Measurements from ENCODE around the gene ANKRD39.
A peak's percentile ranks its signal among the peaks of the same experiment; 100 is the strongest.

The ANKRD39 gene

DNA sequence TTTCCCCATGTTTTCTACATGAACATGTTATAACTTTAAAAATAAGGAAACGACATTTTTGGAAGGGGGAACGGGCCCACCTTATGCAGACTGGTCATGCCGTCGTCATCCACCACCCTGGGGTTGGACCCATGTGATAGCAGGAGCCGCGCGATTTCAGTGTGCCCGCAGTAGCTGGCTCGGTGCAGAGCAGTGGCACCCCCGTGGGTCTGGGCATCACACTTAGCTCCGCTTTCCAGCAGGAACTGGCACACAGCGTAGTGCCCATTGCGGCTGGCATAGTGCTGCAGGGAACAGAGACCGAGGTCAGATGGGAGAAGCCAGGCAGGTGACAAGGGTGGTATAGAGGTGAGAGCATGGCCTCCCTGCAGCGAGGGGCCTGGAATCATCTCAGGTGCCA is 4.5 kb downstream of the ANKRD39 start:
- no peak for DNase-seq (ENCODE audit: low read depth in 2 of 2)

DNA sequence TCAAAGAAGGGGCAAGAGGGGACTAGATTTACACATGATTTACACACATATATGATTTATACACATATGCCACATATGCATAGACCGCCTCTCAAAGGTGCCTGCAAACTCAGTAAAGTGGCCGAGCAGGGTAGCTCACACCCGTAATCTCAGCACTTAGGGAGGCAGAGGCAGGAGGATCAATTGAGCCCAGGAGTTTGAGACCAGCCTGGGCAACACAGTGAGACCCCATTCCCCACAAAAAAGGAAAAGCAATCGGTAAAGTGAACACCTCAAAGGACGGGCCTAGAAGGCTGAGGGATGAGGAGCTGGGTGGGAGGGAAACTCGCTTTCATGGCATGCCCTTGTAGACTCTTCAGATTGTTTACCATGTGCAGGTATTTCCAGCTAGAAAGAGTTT is 5.1 kb downstream of the ANKRD39 start:
- DNase-seq (ENCODE audit: low read depth in 2 of 2) = no peak

DNA sequence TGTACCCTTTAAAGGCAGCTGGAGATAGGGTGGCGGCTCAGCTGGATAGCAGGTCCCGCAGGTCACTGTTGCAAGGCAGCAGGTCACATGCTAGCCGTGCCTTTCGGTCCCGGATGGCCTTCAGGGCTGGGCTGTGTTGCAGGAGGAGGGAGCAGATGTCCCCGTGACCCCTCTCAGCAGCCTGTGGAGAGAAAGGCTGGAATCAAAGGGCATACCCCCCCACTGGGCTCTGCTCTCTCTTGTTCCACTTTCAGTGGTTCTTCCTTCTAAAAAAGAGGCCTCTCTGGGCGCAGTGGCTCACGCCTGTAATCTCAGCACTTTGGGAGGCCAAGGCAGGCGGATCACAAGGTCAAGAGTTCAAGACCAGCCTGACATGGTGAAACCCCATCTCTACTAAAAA is 9.6 kb downstream of the ANKRD39 start:
- DNase-seq (ENCODE audit: low read depth in 2 of 2) = no peak

GRCh38 chr2:96847586-96847985 is 10.2 kb downstream of the ANKRD39 start:
- no peak for DNase-seq (ENCODE audit: low read depth in 2 of 2)

DNA sequence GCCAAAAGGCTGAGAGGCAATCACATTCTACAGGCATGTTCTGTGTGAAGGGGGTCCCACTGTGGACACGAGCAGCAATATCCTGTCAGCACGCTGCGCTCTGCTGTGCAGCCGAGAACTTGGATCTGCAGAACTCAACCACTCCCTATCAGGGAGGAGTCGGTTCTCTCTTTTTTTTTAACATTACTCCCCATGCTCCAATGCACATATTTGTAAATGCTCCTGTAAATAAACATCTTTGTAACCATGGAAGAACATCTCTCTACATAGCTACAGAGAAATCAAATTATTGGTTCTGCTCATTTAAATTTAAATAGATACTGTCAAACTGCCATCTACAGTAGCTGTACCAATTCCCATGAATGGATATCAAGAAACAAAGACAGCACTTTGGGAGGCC is 11.0 kb downstream of the ANKRD39 start:
- DNase-seq (ENCODE audit: low read depth in 2 of 2) = no peak

DNA sequence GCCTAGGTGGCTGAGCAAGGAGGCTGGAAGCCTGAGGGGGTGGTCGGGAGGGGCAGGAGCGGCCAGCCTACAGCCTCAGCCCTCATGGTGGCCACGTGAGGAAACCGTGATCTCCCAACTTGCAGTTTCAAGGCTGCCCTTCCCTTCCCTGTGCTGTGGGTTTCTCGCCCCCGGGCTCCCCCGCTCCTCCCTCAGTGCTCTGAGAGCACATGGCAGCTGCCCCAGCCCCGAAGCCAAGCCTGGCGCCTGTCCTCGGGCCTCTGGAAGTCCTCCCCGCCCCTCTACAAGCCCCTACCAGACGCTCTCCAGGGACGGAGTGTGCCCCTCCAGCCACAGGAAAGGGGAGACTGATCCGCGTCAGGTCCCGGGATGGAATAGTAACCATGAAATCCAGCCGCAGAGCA is 13.4 kb downstream of the ANKRD39 start:
- DNase-seq (ENCODE audit: low read depth in 2 of 2) = no peak

DNA sequence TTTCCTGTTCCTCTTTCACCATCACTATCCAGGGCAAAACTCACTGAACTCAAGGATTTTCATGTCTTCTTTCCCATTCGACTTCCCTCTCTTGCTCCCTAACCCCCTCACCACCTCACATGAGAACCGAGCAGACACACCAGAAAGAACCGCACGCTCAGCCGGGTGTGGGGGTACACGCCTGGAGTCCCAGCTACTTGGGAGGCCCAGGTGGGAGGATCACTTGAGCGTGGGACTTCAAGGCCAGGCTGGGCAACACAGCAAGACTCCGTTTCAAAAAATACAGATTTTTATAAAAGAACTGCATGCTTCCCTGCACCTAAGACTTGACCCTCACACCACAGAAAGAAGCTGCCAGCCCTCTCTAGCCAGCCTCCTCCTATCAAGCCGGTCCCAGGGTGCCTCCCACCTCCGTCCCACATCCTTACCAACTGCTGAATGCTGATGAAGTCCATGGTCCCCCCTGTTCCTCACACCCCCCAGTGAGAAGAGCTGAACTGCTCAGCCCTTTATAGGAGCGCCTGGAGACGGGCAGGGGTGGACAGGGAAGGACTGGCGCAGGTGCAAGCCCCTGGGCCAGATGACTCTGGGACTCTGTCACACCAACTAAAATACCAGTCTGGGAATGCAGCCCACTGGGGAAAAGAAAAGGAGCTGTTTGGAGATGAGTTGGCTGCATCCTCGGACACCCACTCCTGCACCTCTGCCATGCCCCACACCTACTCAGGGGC is 14.1 kb downstream of the ANKRD39 start, which contains the start of gene ANKRD23:
Gene ANKRD23 (minus strand): TSS at position 484 of the 731 bp plus-strand sequence. CDS start 29 bp downstream, at position 455.
- no peak for DNase-seq (ENCODE audit: low read depth in 2 of 2)

- no peak for DNase-seq (ENCODE audit: low read depth in 2 of 2)
These were observed 15.2 kb downstream of the ANKRD39 start for GRCh38 chr2:96842600-96842999.

DNA sequence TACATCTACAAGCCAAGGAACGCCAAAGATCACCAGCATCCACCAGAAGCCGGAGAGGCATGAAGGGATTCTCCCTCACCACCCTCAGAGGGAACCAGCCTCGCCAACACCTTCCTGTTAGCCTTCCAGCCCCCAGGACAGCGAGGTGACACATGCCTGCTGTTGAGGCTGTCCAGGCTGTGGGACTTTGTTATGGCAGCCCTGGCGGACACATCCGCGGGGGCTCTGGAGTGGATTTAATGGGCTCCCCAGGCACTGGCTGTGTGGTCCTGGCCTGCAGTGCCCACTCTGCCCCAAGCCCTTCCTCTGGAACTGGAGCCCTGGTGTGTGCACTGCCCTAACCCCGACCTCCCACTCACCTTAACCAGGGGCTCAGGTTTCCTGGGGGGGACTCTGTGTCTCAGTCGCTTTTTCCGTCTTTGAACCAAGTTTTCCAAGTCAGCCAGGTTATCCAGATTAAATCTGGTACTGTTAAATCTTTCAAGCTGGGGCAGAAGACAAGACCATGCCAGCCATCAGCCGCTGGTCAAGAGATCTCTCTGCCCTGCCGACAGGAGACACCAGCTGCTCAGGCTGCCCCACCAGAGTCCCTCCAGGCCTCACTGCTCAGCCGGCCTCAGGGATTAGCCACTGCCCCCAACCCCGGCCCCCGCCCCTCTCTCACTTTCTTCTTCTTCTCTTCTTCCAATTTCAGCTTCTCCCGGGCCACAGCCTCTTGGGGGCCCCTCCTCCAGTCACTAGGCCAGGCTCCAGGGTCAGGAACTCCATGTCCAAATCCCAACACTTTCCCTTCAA is 15.9 kb downstream of the ANKRD39 start:
- DNase-seq (ENCODE audit: low read depth in 2 of 2) = no peak

DNA sequence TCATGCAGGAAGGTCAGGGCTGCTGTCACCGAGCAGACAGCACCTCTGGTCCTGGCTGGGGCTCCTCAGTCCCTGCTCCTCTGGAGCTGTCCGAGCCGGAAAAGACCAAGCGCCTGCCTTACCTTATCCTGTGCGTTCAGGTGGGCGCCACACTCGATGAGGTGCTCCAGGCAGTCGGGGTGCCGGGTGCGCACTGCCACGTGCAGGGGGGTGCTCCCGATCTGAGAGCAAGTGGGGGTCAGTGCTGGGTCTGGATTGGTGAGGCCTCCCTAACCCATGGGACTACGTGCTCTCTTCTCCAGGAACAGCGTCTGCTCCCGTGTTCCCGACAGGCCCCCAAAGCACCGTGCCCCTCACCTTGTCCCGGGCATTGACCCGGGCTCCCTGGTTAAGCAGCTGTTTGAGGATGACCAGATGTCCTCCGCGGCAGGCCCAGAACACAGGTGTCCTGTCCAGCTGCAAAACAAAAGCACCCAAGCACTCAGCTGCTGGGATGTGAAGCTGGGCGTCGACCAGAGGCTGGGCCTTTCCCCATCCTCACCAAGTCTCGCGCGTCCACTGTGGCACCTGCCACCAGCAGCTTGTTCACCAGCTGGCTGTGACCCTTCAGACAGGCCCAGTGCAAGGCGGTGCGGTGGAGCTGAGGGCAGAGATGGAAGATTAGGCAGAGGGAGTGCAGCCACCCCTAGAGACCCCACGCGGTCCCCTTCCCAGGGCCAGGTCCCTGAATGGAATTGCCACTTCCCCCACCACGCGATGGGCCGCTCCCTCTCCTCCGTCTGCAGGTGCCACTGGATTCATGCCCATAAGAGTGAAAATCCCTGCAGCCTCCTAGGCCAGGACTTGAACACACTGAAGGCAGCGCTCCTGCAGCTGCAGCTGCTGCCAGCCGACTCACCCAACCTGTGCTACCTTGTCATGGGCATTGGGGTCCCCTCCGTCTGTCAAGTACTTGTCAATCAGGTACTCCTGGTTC is 17.7 kb downstream of the ANKRD39 start:
- no peak for DNase-seq (ENCODE audit: low read depth in 2 of 2)

DNA sequence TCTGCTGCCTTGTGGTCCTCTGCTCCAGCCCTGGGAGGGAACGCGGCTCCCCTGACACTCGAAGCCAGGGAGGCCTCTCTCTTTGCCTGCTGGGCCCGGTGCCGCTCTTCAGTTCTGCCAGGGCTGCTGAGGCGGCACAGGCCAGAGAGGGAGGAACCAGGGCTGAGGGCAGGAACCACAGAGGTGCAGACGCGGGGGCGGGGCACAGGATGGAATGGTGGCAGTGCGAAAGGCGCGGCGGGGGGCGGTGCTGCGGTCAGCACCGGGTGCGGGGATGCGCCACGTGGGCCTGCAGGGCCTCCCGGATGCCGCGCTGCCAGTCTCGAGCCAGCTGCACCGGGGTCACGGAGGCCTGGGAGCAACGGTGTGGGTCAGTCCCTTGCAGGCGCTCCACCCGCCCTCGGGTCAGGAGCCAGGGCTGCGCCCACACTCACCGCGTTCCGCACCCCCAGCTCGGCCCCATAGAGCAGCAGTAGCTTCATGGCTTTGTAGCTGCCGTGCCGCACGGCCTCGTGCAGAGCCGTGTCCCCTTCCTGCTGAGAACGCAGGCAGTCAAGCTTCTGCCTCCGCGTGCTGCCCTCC is 18.4 kb downstream of the ANKRD39 start:
- DNase-seq (ENCODE audit: low read depth in 2 of 2) = peak; percentile 58 to 64

DNA sequence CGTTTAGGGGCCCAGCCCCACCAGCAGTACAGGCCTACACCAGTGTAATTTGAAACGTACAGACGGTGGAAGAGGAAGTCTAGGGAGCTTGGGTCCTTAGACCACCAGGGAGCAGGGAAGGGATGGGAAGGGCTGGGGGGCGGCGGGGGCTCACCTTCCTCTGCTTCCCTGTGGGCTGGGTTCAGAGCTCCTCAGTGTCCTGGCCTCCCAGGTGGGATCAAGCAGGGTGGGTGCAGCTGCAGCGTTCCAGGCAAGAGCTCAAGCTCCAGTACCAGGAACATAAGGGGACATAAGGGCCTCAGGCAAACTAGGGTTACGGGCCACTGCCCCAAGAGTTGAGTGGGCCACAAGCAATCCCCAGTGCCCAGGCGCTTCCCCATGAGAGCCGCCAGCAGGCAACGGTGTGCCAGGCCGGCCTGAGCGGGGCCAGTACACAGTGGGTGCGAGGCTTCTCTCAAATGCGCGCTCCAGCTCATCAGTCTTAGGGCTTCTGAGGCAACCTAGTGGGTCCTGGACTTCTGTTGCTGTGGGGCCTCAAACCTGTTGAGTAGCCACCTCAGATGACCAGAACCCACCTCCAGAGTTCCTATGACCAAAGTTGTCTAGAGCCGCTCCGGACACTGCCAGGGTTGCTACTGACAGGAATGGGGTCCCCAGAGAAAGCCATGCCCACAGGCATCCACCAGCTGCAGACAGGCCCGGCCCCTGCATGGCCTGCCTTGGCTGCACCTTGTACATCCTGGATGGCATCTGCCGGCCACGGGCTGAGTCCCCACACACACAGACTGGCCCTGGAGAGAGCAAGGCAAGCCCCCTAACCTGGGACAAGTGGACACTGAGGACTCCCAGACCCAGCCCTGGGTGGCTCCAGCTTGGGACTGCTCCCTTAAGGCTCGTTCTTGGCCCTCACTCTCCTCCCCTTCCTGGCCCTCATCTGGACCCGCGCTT is 19.2 kb downstream of the ANKRD39 start:
- no peak for DNase-seq (ENCODE audit: low read depth in 2 of 2)

DNA sequence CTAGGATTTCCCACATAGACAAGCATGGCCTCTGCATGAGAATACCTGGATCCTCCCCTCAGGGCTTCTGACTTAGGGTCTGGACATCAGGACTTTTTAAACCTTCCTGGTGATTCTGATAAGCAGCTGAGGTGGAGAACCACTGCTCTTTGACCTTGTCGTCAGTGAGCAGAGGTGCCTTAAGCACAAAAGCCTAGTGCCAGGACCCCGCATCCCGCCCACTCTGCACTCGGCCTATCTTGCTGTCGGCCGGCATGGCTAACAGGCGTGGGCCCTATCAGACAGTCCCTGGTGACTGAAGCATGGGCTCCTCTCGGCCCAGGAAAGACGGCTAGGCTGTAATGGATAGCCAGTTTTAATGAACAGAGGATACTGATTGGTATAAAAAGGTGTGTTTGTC is 20.2 kb downstream of the ANKRD39 start:
- DNase-seq (ENCODE audit: low read depth in 2 of 2) = no peak

DNA sequence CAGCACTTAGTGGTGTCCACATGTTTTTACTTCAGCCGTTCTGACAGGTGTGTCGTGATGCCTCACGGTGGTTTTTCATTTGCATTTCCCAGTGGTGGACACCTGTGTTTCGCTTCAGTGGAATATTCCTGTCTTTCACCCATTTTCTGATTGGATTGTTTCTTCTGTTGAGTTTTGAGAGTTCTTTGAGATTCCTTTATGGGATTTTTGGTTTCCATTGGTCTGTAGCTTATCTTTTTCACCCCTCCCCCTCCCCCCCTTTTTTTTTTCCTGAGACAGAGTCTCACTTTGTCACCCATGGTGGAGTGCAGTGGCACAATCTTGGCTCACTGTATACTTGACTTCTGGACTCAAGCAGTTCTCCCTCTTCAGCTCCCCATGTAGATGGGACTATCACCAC is 22.0 kb downstream of the ANKRD39 start:
- DNase-seq (ENCODE audit: low read depth in 2 of 2) = no peak

- no peak for DNase-seq (ENCODE audit: low read depth in 2 of 2)
These were observed 24.9 kb downstream of the ANKRD39 start for GRCh38 chr2:96832754-96833507.

GRCh38 chr2:96832408-96832753 is 25.4 kb downstream of the ANKRD39 start:
- no peak for DNase-seq (ENCODE audit: low read depth in 2 of 2)

DNA sequence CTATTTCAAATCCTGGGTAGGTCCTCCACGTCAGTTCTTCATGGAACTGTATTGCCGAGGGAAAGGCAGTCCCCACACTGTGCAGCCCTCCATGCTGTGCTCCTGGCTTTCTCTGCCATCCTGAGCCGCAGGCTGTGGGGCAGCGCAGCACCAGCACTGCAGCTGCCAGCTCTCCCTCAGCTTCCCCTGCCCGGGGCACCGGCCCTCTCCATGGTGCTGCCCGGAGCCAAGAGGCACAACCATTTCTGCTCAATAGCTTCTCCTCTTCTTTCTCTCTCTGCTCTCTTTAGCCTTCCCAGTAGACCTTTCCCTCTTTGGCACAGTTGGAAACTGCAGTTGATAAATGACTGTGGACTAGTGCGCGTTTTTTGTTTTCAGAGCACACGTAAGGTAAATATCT is 26.1 kb downstream of the ANKRD39 start:
- no peak for DNase-seq (ENCODE audit: low read depth in 2 of 2)

- DNase-seq (ENCODE audit: low read depth in 2 of 2) = no peak
These were observed 27.7 kb downstream of the ANKRD39 start for GRCh38 chr2:96830044-96830562.

DNA sequence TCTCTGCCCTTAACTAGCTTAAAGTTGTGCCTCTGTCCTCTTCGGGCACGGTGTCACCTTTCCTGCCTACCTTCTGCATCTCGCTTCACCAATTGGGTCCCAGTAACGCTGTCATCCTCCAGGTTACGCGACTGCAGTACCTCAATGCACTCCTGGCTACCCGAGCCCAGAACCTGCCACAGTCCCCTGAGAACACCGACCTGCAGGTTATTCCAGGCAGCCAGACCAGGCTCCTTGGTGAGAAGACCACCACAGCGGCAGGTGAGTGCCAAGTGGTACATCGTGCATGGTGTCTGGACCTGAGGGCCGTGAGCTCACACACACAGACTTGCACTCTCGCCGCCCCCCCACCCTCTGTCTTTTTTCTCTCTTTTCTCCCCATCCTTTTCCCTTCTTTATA is 28.9 kb downstream of the ANKRD39 start:
- DNase-seq (ENCODE audit: low read depth in 2 of 2) = no peak

- DNase-seq (ENCODE audit: low read depth in 2 of 2) = no peak
These were observed 29.4 kb downstream of the ANKRD39 start for GRCh38 chr2:96828436-96828835.
